GM12878 (cell line): ENCODE measurements around the gene NCAPD3. TPM values are rescaled to one million over a fixed set of nuclear protein-coding genes. Genes with fewer than 3 reads are reported as not detected.
A peak's percentile ranks its signal among the peaks of the same experiment; 100 is the strongest.

Experiments
- ATF2 ChIP-seq: IDR thresholded peaks from 2 replicates; pipeline ENCODE4 v1.6.1; 2012; ENCODE audit warnings: low read length, inconsistent platforms
- ATF3 ChIP-seq: IDR thresholded peaks from 2 replicates; pipeline ENCODE4 v1.6.1; 2011; ENCODE audit warnings: low read depth, mild to moderate bottlenecking, low read length, moderate library complexity, borderline replicate concordance; ENCODE audit errors: extremely low read depth
- BRCA1 ChIP-seq: IDR thresholded peaks from 2 replicates; pipeline ENCODE4 v1.6.1; 2011; ENCODE audit warnings: low read depth, low read length, improper control_type of control experiment
- CBX5 ChIP-seq: sonication (generic); IDR thresholded peaks from 2 replicates; pipeline ENCODE4 v1.6.1; 2016; ENCODE audit warnings: low read depth, moderate library complexity, mild to moderate bottlenecking, inconsistent platforms
- CHD2 ChIP-seq: IDR thresholded peaks from 2 replicates; pipeline ENCODE4 v1.6.1; 2011; ENCODE audit warnings: low read depth, low read length, improper control_type of control experiment, borderline replicate concordance
- CHD4 ChIP-seq: fragments of 200-600 bp; sonication (generic); IDR thresholded peaks from 2 replicates; pipeline ENCODE4 v1.6.1; 2016; ENCODE audit warnings: mild to moderate bottlenecking
- CREB1 ChIP-seq: IDR thresholded peaks from 2 replicates; pipeline ENCODE4 v1.6.1; 2012; ENCODE audit warnings: low read depth, mild to moderate bottlenecking, inconsistent platforms
- EGR1 ChIP-seq, 2 experiments: IDR thresholded peaks; 1 replicate in 1 of 2; 2 replicates in 1 of 2; pipeline ENCODE4 v1.6.1; 2011 to 2012; ENCODE audit warnings: low read depth in 2 of 2, low read length in 2 of 2, borderline replicate concordance in 1 of 2, mild to moderate bottlenecking in 1 of 2, moderate library complexity in 1 of 2
- ELK1 ChIP-seq: IDR thresholded peaks from 2 replicates; pipeline ENCODE4 v1.6.1; 2012; ENCODE audit warnings: low read depth, low read length, improper control_type of control experiment
- EP300 ChIP-seq, 2 experiments: fragments of 150-350 bp in 1 of 2; IDR thresholded peaks; 2 replicates each; pipeline ENCODE4 v1.6.1; 2011 to 2012; ENCODE audit warnings: low read depth in 2 of 2, low read length in 2 of 2, borderline replicate concordance in 1 of 2, improper control_type of control experiment in 1 of 2, inconsistent platforms in 1 of 2; ENCODE audit not compliant: control insufficient read depth in 1 of 2
- HDGF ChIP-seq: fragments of 450-650 bp; IDR thresholded peaks from 2 replicates; pipeline ENCODE4 v1.6.1; 2016; ENCODE audit warnings: antibody characterized with exemption
- IRF4 ChIP-seq: IDR thresholded peaks from 2 replicates; pipeline ENCODE4 v1.6.1; 2011; ENCODE audit warnings: low read depth, low read length
- JUND ChIP-seq: IDR thresholded peaks from 2 replicates; pipeline ENCODE4 v1.6.1; 2012; ENCODE audit warnings: low read depth, mild to moderate bottlenecking, low read length, improper control_type of control experiment, moderate library complexity
- KLF5 ChIP-seq: fragments of 450-650 bp; IDR thresholded peaks from 2 replicates; pipeline ENCODE4 v1.6.1; 2014; ENCODE audit warnings: mild to moderate bottlenecking; ENCODE audit not compliant: partially characterized antibody
- MAX ChIP-seq: IDR thresholded peaks from 2 replicates; pipeline ENCODE4 v1.6.1; 2012; ENCODE audit warnings: low read depth, low read length, improper control_type of control experiment
- MEF2A ChIP-seq: IDR thresholded peaks from 2 replicates; pipeline ENCODE4 v1.6.1; 2011; ENCODE audit warnings: low read depth, mild to moderate bottlenecking, low read length, moderate library complexity; ENCODE audit not compliant: insufficient read depth
- NFYA ChIP-seq: IDR thresholded peaks from 2 replicates; pipeline ENCODE4 v1.6.1; 2011; ENCODE audit warnings: low read depth, mild to moderate bottlenecking, low read length, improper control_type of control experiment, borderline replicate concordance
- NKRF ChIP-seq: fragments of 450-650 bp; conservative IDR thresholded peaks from 2 replicates; pipeline ENCODE4 v1.6.1; 2017; ENCODE audit warnings: mild to moderate bottlenecking, moderate library complexity
- NR2F1 ChIP-seq: fragments of 450-650 bp; conservative IDR thresholded peaks from 2 replicates; pipeline ENCODE4 v1.6.1; 2017; ENCODE audit warnings: mild to moderate bottlenecking
- RAD51 ChIP-seq: fragments of 450-650 bp; IDR thresholded peaks from 2 replicates; pipeline ENCODE4 v1.6.1; 2016; ENCODE audit warnings: moderate library complexity, mild to moderate bottlenecking, inconsistent platforms
- SIX5 ChIP-seq: IDR thresholded peaks from 2 replicates; pipeline ENCODE4 v1.6.1; 2011; ENCODE audit warnings: mild to moderate bottlenecking, low read depth, low read length, moderate library complexity; ENCODE audit not compliant: severe bottlenecking
- SMAD5 ChIP-seq: IDR thresholded peaks from 2 replicates; pipeline ENCODE4 v1.6.1; 2016; ENCODE audit warnings: antibody characterized with exemption, low read depth
- SRF ChIP-seq, 2 experiments: IDR thresholded peaks; 2 replicates each; pipeline ENCODE4 v1.6.1; 2011; ENCODE audit warnings: low read depth in 2 of 2, low read length in 2 of 2, mild to moderate bottlenecking in 1 of 2, moderate library complexity in 1 of 2
- SUPT20H ChIP-seq: IDR thresholded peaks from 2 replicates; pipeline ENCODE4 v1.6.1; 2011; ENCODE audit warnings: low read depth, mild to moderate bottlenecking, low read length, moderate library complexity, borderline replicate concordance; ENCODE audit not compliant: control insufficient read depth
- TAF1 ChIP-seq: IDR thresholded peaks from 2 replicates; pipeline ENCODE4 v1.6.1; 2011; ENCODE audit warnings: mild to moderate bottlenecking, low read depth, low read length, borderline replicate concordance
- TCF7 ChIP-seq: IDR thresholded peaks from 2 replicates; pipeline ENCODE4 v1.6.1; 2014; ENCODE audit warnings: antibody characterized with exemption, borderline replicate concordance
- ZBED1 ChIP-seq: IDR thresholded peaks from 2 replicates; pipeline ENCODE4 v1.6.1; 2016; ENCODE audit warnings: borderline replicate concordance
- ZNF217 ChIP-seq: fragments of 450-650 bp; IDR thresholded peaks from 2 replicates; pipeline ENCODE4 v1.6.1; 2017; ENCODE audit warnings: antibody characterized with exemption, mild to moderate bottlenecking
- ZNF24 ChIP-seq: fragments of 450-650 bp; IDR thresholded peaks from 2 replicates; pipeline ENCODE4 v1.6.1; 2017; ENCODE audit warnings: antibody characterized with exemption, mild to moderate bottlenecking
- polyA plus RNA-seq, 11 experiments: library from polyadenylated mRNA; depleted of rRNA in 4 of 11; unstranded in 6 of 11; stranded (reverse) in 5 of 11; fragments of >200 nt; fragmentation: Nextera tagmentation in 4 of 11; fragmentation: Illumina TruSeq in 1 of 11; extraction: Ambion mirVana in 4 of 11; extraction: Trizol in 1 of 11; gene quantifications; 1 replicate in 1 of 11; 2 replicates in 10 of 11; pipeline versions ENCODE4 v1.2.1 to v1.2.3, GENCODE V29; 2011 to 2016; ENCODE audit warnings: inconsistent platforms in 2 of 11, missing spikeins in 2 of 11, low read depth in 1 of 11
- total RNA-seq, 4 experiments: library from RNA; depleted of rRNA in 3 of 4; stranded (reverse); fragments of >200 nt in 3 of 4; fragmentation: Illumina TruSeq in 1 of 4; extraction: Trizol in 1 of 4; gene quantifications; 2 replicates each; pipeline versions ENCODE4 v1.2.1 to v1.2.3, GENCODE V29; 2013 to 2021

Gene NCAPD3
- total and polyA plus RNA-seq, 10 of the 15 experiments (the other 5 are each of a cell fraction or from before 2014, with no cell fraction given) = 14.9 to 58.2 (median 48.2) TPM

- no peak; the same call in 1 of the 2 replicates for TF ChIP-seq ATF2
- no peak for TF ChIP-seq IRF4
- TF ChIP-seq TCF7 = no peak
- TF ChIP-seq CREB1 = no peak
- TF ChIP-seq EGR1 (IDR thresholded peaks at IDR 0.05; ENCODE audit: borderline replicate concordance in 1 of 2, low read depth in 2 of 2, low read length in 2 of 2) = no peak
- TF ChIP-seq NKRF = no peak
- TF ChIP-seq NFYA = no peak
- no peak for TF ChIP-seq RAD51
- TF ChIP-seq KLF5 = no peak
- 0 out of 2 replicates have a peak, but pooled peaks have one; percentile 29 for TF ChIP-seq ZBED1
- no peak for TF ChIP-seq SRF (IDR thresholded peaks at IDR 0.05; ENCODE audit: low read depth in 2 of 2, low read length in 2 of 2)
- no peak for TF ChIP-seq ATF3
- no peak for TF ChIP-seq JUND
- TF ChIP-seq BRCA1 = no peak
- no peak for TF ChIP-seq ELK1
- TF ChIP-seq TAF1 = no peak
- TF ChIP-seq SIX5 = no peak
- TF ChIP-seq SMAD5 = no peak
- TF ChIP-seq CBX5 = no peak
- peak; percentile 53; the same call in 1 of the 2 replicates for TF ChIP-seq ZNF217
- TF ChIP-seq HDGF = no peak
- no peak for TF ChIP-seq MAX
- no peak for TF ChIP-seq SUPT20H
- no peak for TF ChIP-seq ZNF24
- no peak for TF ChIP-seq MEF2A
- TF ChIP-seq CHD4 = no peak
- no peak for TF ChIP-seq CHD2
- peak; percentile 25 to 45; a peak in 1 of 4 replicates for TF ChIP-seq EP300 (IDR thresholded peaks at IDR 0.05; ENCODE audit: borderline replicate concordance in 1 of 2, control insufficient read depth in 1 of 2, low read depth in 2 of 2, low read length in 2 of 2)
- no peak for TF ChIP-seq NR2F1
These were observed 4.9 kb upstream of the NCAPD3 start (continued) for GRCh38 chr11:134228625-134229024.
